Kasumi-1 (cell line): ENCODE results near the gene HOXD9.

Experiments used
- DNase-seq, 2 experiments: peaks; one replicate each; lab custom pipeline; 2025; lab: John Stamatoyannopoulos, UW

The HOXD9 gene

GRCh38 chr2:176098366-176099158 lies 24.0 kb upstream of the HOXD9 start:
- no peak for DNase-seq

GRCh38 chr2:176099159-176099727 lies 23.3 kb upstream of the HOXD9 start:
- no peak for DNase-seq

GRCh38 chr2:176099728-176100546 lies 22.6 kb upstream of the HOXD9 start, which contains the start of gene HOXD12:
Gene HOXD12 (plus strand): TSS chr2:176099795. CDS start chr2:176099802, 7 bp downstream.
- DNase-seq = no peak

GRCh38 chr2:176100547-176101140 lies 21.9 kb upstream of the HOXD9 start:
- no peak for DNase-seq

GRCh38 chr2:176101216-176101830 lies 21.2 kb upstream of the HOXD9 start:
- no peak for DNase-seq

- no peak for DNase-seq
Observed at GRCh38 chr2:176101842-176102241, 20.7 kb upstream of the HOXD9 start.

- no peak for DNase-seq
Observed at GRCh38 chr2:176102309-176102866, 20.1 kb upstream of the HOXD9 start.

- DNase-seq = no peak
Observed at GRCh38 chr2:176103194-176103593, 19.3 kb upstream of the HOXD9 start.

GRCh38 chr2:176103742-176104315 lies 18.7 kb upstream of the HOXD9 start:
- no peak for DNase-seq

- DNase-seq = no peak
Observed at GRCh38 chr2:176104316-176105077, 18.0 kb upstream of the HOXD9 start.

- DNase-seq = no peak
Observed at GRCh38 chr2:176105078-176105729, 17.3 kb upstream of the HOXD9 start.

GRCh38 chr2:176105730-176106580 lies 16.6 kb upstream of the HOXD9 start:
- DNase-seq = no peak

- DNase-seq = no peak
Observed at GRCh38 chr2:176106581-176107539, 15.7 kb upstream of the HOXD9 start, which contains the start of gene HOXD11. Gene HOXD11 (plus strand): TSS chr2:176107280. CDS start chr2:176107356, 76 bp downstream.

GRCh38 chr2:176107731-176108181 lies 14.8 kb upstream of the HOXD9 start:
- DNase-seq = no peak

- peak in 1 of 2 experiments; percentile 27 for DNase-seq
Observed at GRCh38 chr2:176109192-176109901, 13.2 kb upstream of the HOXD9 start.

GRCh38 chr2:176109946-176110345 lies 12.6 kb upstream of the HOXD9 start:
- DNase-seq = no peak
